H9 (cell line): ENCODE results near the gene SIM1. TPM values are rescaled to one million over a fixed set of nuclear protein-coding genes. Genes with fewer than 3 reads are reported as not detected.

ENCODE experiments used
- DNase-seq: peaks from one replicate; pipeline ENCODE4 v3.0.0-alpha.2; 2017
- H2AFZ ChIP-seq: one replicate; pipeline ENCODE4 v1.6.1; 2013; ENCODE audit warnings: mild to moderate bottlenecking, low read length, control low read depth, moderate library complexity
- H2AK5ac ChIP-seq: 2 replicates; pipeline ENCODE4 v1.6.1; 2013; ENCODE audit warnings: low read length, control low read depth, mixed read lengths; ENCODE audit not compliant: insufficient read length
- H2BK120ac ChIP-seq: one replicate; pipeline ENCODE4 v1.6.1; 2013; ENCODE audit warnings: low read depth, mild to moderate bottlenecking, low read length, control low read depth, inconsistent platforms; ENCODE audit not compliant: poor library complexity, severe bottlenecking
- H2BK12ac ChIP-seq: 2 replicates; pipeline ENCODE4 v1.6.1; 2013; ENCODE audit warnings: low read length, control low read depth, mixed read lengths, low read depth; ENCODE audit not compliant: insufficient read length
- H2BK15ac ChIP-seq: 2 replicates; pipeline ENCODE4 v1.6.1; 2013; ENCODE audit warnings: low read depth, low read length, control low read depth
- H2BK20ac ChIP-seq: one replicate; pipeline ENCODE4 v1.6.1; 2013; ENCODE audit warnings: low read depth, mild to moderate bottlenecking, low read length, control low read depth, inconsistent platforms; ENCODE audit not compliant: poor library complexity, severe bottlenecking
- H2BK5ac ChIP-seq: 2 replicates; pipeline ENCODE4 v1.6.1; 2013; ENCODE audit warnings: low read length, control low read depth, mixed read lengths; ENCODE audit not compliant: insufficient read length
- H3K14ac ChIP-seq: 2 replicates; pipeline ENCODE4 v1.6.1; 2013; ENCODE audit warnings: low read length, control low read depth; ENCODE audit not compliant: insufficient read depth
- H3K18ac ChIP-seq: 2 replicates; pipeline ENCODE4 v1.6.1; 2013; ENCODE audit warnings: low read depth, mild to moderate bottlenecking, mixed read lengths, low read length, control low read depth; ENCODE audit not compliant: insufficient read length
- H3K23ac ChIP-seq: 2 replicates; pipeline ENCODE4 v1.6.1; 2013; ENCODE audit warnings: low read length, control low read depth, mixed read lengths, low read depth; ENCODE audit not compliant: insufficient read length
- H3K23me2 ChIP-seq: 2 replicates; pipeline ENCODE4 v1.6.1; 2013; ENCODE audit warnings: low read depth, mild to moderate bottlenecking, mixed read lengths, low read length, control low read depth; ENCODE audit not compliant: insufficient read length, poor library complexity, severe bottlenecking
- H3K27ac ChIP-seq: 2 replicates; pipeline ENCODE4 v1.5.1; 2013; ENCODE audit warnings: low read length, control low read depth, mixed read lengths, low read depth; ENCODE audit not compliant: insufficient read length
- H3K27me3 ChIP-seq: 2 replicates; pipeline ENCODE4 v1.6.1; 2013; ENCODE audit warnings: low read length, control low read depth, inconsistent platforms; ENCODE audit not compliant: insufficient read depth
- H3K4ac ChIP-seq: 2 replicates; pipeline ENCODE4 v1.6.1; 2013; ENCODE audit warnings: low read depth, mild to moderate bottlenecking, control low read depth, inconsistent platforms, low read length, moderate library complexity
- H3K4me1 ChIP-seq: 2 replicates; pipeline ENCODE4 v1.6.1; 2013; ENCODE audit warnings: low read length, control low read depth, inconsistent platforms; ENCODE audit not compliant: insufficient read depth
- H3K4me2 ChIP-seq: 2 replicates; pipeline ENCODE4 v1.6.1; 2013; ENCODE audit warnings: low read length, control low read depth, mixed read lengths; ENCODE audit not compliant: insufficient read length, insufficient read depth
- H3K56ac ChIP-seq: 2 replicates; pipeline ENCODE4 v1.6.1; 2013; ENCODE audit warnings: low read depth, mild to moderate bottlenecking, mixed read lengths, low read length, control low read depth; ENCODE audit not compliant: insufficient read length
- H3K79me1 ChIP-seq: 2 replicates; pipeline ENCODE4 v1.6.1; 2013; ENCODE audit warnings: low read depth, mild to moderate bottlenecking, moderate library complexity, low read length, control low read depth, inconsistent platforms; ENCODE audit not compliant: insufficient read depth, poor library complexity, severe bottlenecking
- H3K79me2 ChIP-seq: 2 replicates; pipeline ENCODE4 v1.6.1; 2013; ENCODE audit warnings: low read length, control low read depth, inconsistent platforms; ENCODE audit not compliant: insufficient read depth
- H3K9ac ChIP-seq: 2 replicates; pipeline ENCODE4 v1.6.1; 2013; ENCODE audit warnings: low read length, control low read depth, mixed read lengths; ENCODE audit not compliant: insufficient read length; ENCODE audit errors: extremely low read depth
- H3K9me3 ChIP-seq: one replicate; pipeline ENCODE4 v1.6.1; 2013; ENCODE audit warnings: low read depth, low read length, inconsistent platforms; ENCODE audit not compliant: control insufficient read depth
- H3T11ph ChIP-seq: one replicate; pipeline ENCODE4 v1.6.1; 2013; ENCODE audit warnings: mild to moderate bottlenecking, low read length, control low read depth, inconsistent platforms
- H4K20me1 ChIP-seq: one replicate; pipeline ENCODE4 v1.6.1; 2013; ENCODE audit not compliant: control insufficient read depth, insufficient read length, insufficient read depth
- H4K5ac ChIP-seq: 2 replicates; pipeline ENCODE4 v1.6.1; 2013; ENCODE audit warnings: low read depth, mild to moderate bottlenecking, mixed read lengths, low read length, control low read depth; ENCODE audit not compliant: insufficient read length
- H4K8ac ChIP-seq: replicated peaks from 2 replicates; pipeline ENCODE4 v1.6.1; 2013; ENCODE audit warnings: low read length, control low read depth, mixed read lengths, low read depth; ENCODE audit not compliant: insufficient read length
- H4K91ac ChIP-seq: 2 replicates; pipeline ENCODE4 v1.6.1; 2013; ENCODE audit warnings: low read depth, mild to moderate bottlenecking, moderate library complexity, mixed read lengths, low read length, control low read depth; ENCODE audit not compliant: insufficient read length
- H3K27ac Mint-ChIP-seq, 3 experiments: 2 replicates in 2 of 3; 3 replicates in 1 of 3; pipeline ENCODE4 v1.8.0; 2020 to 2021; ENCODE audit warnings: mixed read lengths in 3 of 3, mild to moderate bottlenecking in 1 of 3, moderate library complexity in 1 of 3
- H3K27me3 Mint-ChIP-seq: 2 replicates; pipeline ENCODE4 v1.8.0; 2021; ENCODE audit warnings: low read depth, mild to moderate bottlenecking, moderate library complexity, mixed read lengths
- H3K36me3 Mint-ChIP-seq, 3 experiments: 2 replicates in 2 of 3; 3 replicates in 1 of 3; pipeline ENCODE4 v1.8.0; 2020 to 2021; ENCODE audit warnings: low read depth in 3 of 3, mixed read lengths in 3 of 3; ENCODE audit not compliant: insufficient read depth in 1 of 3
- H3K4me1 Mint-ChIP-seq, 2 experiments: 2 replicates each; pipeline ENCODE4 v1.8.0; 2020; ENCODE audit warnings: mixed read lengths in 2 of 2
- H3K4me3 Mint-ChIP-seq, 2 experiments: 2 replicates in 1 of 2; 3 replicates in 1 of 2; pipeline ENCODE4 v1.8.0; 2020 to 2021; ENCODE audit warnings: mild to moderate bottlenecking in 2 of 2, mixed read lengths in 2 of 2, moderate library complexity in 1 of 2
- H3K9me3 Mint-ChIP-seq, 2 experiments: 2 replicates in 1 of 2; 3 replicates in 1 of 2; pipeline ENCODE4 v1.8.0; 2020; ENCODE audit warnings: mild to moderate bottlenecking in 2 of 2, mixed read lengths in 2 of 2, moderate library complexity in 1 of 2
- total RNA-seq: library from RNA; stranded (reverse); gene quantifications from 2 replicates; pipeline ENCODE4 v1.2.1, GENCODE V29; 2021
- TF ChIP-seq, protein P1 (sequence below): fragments of 200-600 bp; sonication (generic); conservative IDR thresholded peaks from 3 replicates; pipeline ENCODE4 v1.8.0; 2021; ENCODE audit warnings: antibody characterized with exemption, mild to moderate bottlenecking

The SIM1 gene
- total RNA-seq, 1 experiment from 2014 or later = not detected

DNA sequence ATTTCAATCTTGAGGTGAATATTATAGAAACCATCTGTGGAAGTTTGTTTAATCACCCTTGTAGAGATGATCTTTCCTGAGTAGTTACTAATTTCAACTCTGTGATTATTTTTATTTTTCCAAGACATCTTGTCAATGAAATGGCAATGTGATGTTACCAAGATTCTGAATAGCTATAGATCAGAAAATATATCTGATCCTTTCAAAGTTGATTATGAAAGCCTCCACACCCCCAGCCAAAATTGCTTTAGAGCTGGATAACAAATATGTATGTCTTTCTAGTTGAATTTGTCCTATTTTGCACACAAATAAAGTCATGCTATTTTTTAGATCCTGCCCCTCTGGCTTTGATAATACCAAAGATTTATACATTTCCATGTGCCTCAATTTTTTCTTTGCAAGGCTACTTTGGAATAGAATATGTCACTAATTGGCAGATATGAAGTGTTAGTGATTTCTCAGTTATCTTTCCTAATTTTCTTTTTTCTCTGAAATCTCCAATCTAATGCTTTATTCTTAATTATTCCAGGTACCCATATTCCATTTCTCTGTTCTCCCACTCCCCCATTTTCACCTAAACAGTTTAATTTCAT, 5.0 kb downstream of the SIM1 start:
- Histone ChIP-seq H2AFZ (no peak overlapping the region), H4K8ac (no peak overlapping the region), H3K23ac (no peak overlapping the region), H2BK15ac (no peak overlapping the region), H3K79me2 (no peaks in the 10 kb centered on the region), H3K79me1 (no peaks in the 10 kb centered on the region), H2BK20ac (no peak overlapping the region), H4K20me1 (no peaks in the 10 kb centered on the region), H3K14ac (no peak overlapping the region), H3K4me1 (peaks cover 2% of the 10 kb centered on the region; the same call in 1 of the 2 replicates), H3K4me2 (no peak overlapping the region), H3K9ac (no peak overlapping the region), H4K91ac (no peak overlapping the region), H3K27me3 (peaks cover 96% of the 10 kb centered on the region), H3T11ph (no peak overlapping the region), H3K23me2 (peaks cover 19% of the 10 kb centered on the region), H3K27ac (no peak overlapping the region), H2AK5ac (no peak overlapping the region), H2BK12ac (no peak overlapping the region), H3K9me3 (no peaks in the 10 kb centered on the region), H3K18ac (no peak overlapping the region), H2BK120ac (no peak overlapping the region), H3K56ac (no peak overlapping the region), H2BK5ac (no peak overlapping the region), H4K5ac (no peak overlapping the region), H3K4ac (no peak overlapping the region)
- no peak for DNase-seq
- Mint-ChIP-seq H3K27ac (no peak overlapping the region; a peak in 1 of 7 replicates), H3K27me3 (no peaks in the 10 kb centered on the region; the same call in 1 of the 2 replicates), H3K9me3 (peaks cover 0 to 13% of the 10 kb centered on the region in 2 experiments; a peak in 2 of 5 replicates), H3K4me3 (no peak overlapping the region), H3K4me1 (peaks cover 41 to 71% of the 10 kb centered on the region in 2 experiments), H3K36me3 (no peaks in the 10 kb centered on the region)
- TF ChIP-seq, protein P1, sequence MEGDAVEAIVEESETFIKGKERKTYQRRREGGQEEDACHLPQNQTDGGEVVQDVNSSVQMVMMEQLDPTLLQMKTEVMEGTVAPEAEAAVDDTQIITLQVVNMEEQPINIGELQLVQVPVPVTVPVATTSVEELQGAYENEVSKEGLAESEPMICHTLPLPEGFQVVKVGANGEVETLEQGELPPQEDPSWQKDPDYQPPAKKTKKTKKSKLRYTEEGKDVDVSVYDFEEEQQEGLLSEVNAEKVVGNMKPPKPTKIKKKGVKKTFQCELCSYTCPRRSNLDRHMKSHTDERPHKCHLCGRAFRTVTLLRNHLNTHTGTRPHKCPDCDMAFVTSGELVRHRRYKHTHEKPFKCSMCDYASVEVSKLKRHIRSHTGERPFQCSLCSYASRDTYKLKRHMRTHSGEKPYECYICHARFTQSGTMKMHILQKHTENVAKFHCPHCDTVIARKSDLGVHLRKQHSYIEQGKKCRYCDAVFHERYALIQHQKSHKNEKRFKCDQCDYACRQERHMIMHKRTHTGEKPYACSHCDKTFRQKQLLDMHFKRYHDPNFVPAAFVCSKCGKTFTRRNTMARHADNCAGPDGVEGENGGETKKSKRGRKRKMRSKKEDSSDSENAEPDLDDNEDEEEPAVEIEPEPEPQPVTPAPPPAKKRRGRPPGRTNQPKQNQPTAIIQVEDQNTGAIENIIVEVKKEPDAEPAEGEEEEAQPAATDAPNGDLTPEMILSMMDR = no peak
